ENCODE results near the gene MITF. TPM values are rescaled to one million over a fixed set of nuclear protein-coding genes. Genes with fewer than 3 reads are reported as not detected.

The MITF gene
- total RNA-seq, 1 donor from 2014 or later = 8.7 TPM

DNA sequence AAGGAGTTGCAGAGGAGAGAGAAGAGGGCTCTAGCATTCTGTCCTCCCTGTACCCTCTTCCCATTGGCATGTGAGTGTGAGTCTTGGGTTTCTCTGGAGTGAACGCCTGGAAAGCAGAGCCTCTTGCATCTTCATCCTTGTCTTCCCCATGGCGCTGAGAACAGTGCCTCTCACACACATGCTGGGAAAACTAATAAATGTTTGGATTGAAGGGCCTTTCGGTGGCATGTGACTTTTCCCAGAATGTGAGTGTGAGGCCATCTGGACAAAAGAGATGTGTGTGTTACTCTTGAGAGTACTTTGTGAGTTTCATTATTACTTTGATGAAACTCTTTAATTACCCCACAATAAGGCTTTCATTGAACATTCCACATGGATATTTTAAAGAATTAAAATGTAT is 122.3 kb downstream of the MITF start:
- Mint-ChIP-seq H3K36me3 (no peaks in the 10 kb centered on the region), H3K9me3 (no peaks in the 10 kb centered on the region)

GRCh38 chr3:69864141-69864540 is 124.9 kb downstream of the MITF start:
- no peak for DNase-seq (ENCODE audit: extremely low spot score, unreplicated experiment)
- TF ChIP-seq CTCF (conservative IDR thresholded peaks at IDR 0.05) = no peak
- H3K27me3 Mint-ChIP-seq = no peaks in the 10 kb centered on the region
- H3K36me3 Mint-ChIP-seq = no peaks in the 10 kb centered on the region
- no peak overlapping the region for H3K27ac Mint-ChIP-seq
- no peaks in the 10 kb centered on the region for H3K9me3 Mint-ChIP-seq
- H3K4me3 Mint-ChIP-seq = no peak overlapping the region
- H3K4me1 Mint-ChIP-seq (ENCODE audit: unreplicated experiment) = peaks cover 17% of the 10 kb centered on the region

More for the DNA sequence above, 122.3 kb downstream of the MITF start:
- Mint-ChIP-seq H3K4me1 (ENCODE audit: unreplicated experiment) (peaks cover 6% of the 10 kb centered on the region), H3K4me3 (no peak overlapping the region), H3K27me3 (no peaks in the 10 kb centered on the region), H3K27ac (no peak overlapping the region)
- no peak for TF ChIP-seq CTCF (conservative IDR thresholded peaks at IDR 0.05)
- DNase-seq (ENCODE audit: extremely low spot score, unreplicated experiment) = no peak

- Mint-ChIP-seq H3K36me3 (no peaks in the 10 kb centered on the region), H3K9me3 (no peaks in the 10 kb centered on the region), H3K4me1 (ENCODE audit: unreplicated experiment) (peaks cover 17% of the 10 kb centered on the region), H3K27ac (no peak overlapping the region), H3K4me3 (no peak overlapping the region), H3K27me3 (no peaks in the 10 kb centered on the region)
- no peak for TF ChIP-seq CTCF (conservative IDR thresholded peaks at IDR 0.05)
- DNase-seq (ENCODE audit: extremely low spot score, unreplicated experiment) = no peak
Measured at GRCh38 chr3:69864766-69865165, 125.5 kb downstream of the MITF start.

DNA sequence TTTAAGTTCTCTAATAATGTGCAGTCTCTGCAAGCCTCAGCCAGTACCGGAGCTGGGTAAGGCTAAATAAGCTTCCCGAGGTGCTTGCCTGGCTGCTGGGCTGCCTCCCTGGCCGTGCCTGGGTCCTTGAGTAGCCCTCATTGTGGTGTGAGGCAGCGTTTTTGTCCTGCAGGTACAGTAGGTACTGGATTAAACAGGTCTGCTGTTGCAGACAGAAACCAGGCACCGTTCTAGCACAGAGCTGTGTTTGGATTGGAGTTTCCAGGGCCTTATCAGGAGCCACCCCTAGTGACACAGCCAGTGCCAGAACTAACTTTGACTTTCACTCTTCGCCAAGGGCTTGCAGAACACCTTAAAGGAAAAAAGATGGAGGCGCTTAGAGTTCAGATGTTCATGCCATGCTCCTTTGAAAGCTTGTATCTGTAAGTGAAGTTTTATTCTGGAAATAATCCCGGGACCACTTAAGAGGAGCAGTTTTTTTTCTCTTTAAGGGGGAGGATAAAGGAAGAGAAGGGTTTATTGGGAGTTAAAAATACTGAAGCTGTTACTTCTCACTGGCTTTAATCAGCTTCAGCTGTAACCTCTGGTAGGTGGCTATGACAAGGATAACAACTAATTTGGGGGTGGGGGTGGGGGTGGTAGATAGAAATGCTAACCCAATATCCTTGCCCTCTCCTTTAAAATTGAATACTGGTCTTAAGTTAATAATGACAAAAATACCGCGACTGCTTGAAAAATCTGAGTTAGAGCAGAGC is 126.8 kb downstream of the MITF start:
- no peak for DNase-seq (ENCODE audit: extremely low spot score, unreplicated experiment)
- TF ChIP-seq CTCF (conservative IDR thresholded peaks at IDR 0.05) = no peak
- H3K27me3 Mint-ChIP-seq = no peaks in the 10 kb centered on the region
- no peaks in the 10 kb centered on the region for H3K36me3 Mint-ChIP-seq
- peak overlapping the region; percentile 80 for H3K4me3 Mint-ChIP-seq
- H3K9me3 Mint-ChIP-seq = no peaks in the 10 kb centered on the region
- peak overlapping the region; percentile 14 for H3K27ac Mint-ChIP-seq
- H3K4me1 Mint-ChIP-seq (ENCODE audit: unreplicated experiment) = peaks cover 17% of the 10 kb centered on the region

DNA sequence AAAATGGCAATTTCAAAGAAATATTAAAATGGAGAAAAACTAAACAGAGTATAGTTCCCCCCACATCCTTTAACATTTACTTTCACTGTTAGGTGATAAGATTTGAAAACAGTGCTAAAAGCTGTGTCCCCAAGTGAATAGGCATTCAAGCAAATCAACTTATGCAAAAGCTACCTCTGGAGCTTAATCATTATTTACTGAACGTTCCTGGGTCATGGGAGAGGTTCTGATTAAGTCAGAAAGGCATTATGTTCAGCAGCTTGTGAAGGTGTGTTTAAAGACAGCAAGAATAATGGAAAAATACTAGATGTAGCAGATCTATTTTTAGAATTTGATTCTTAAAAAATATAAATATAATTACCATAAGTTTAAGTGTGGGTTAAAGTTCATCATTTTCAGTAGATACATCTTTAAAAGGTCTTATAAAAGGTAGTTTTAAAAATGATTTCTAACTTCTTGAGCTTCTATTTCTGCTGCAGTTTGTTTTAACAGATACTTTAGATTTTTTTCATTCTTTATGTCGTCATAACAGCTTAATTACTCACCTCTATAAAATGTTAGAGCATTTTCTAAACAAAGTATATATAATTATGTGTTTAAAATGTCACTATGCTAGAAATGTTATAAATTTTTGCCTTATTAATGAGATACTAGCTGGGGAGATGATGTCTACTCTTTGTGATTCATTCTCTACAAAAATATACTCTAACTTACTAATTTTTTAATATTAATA is 127.9 kb downstream of the MITF start:
- no peaks in the 10 kb centered on the region for H3K36me3 Mint-ChIP-seq
- peaks cover 17% of the 10 kb centered on the region for H3K4me1 Mint-ChIP-seq (ENCODE audit: unreplicated experiment)
- no peak for TF ChIP-seq CTCF (conservative IDR thresholded peaks at IDR 0.05)
- no peak for DNase-seq (ENCODE audit: extremely low spot score, unreplicated experiment)
- peak overlapping the region; percentile 80 for H3K4me3 Mint-ChIP-seq
- no peaks in the 10 kb centered on the region for H3K9me3 Mint-ChIP-seq
- peak overlapping the region; percentile 53 for H3K27ac Mint-ChIP-seq
- H3K27me3 Mint-ChIP-seq = no peaks in the 10 kb centered on the region
